ENCODE measurements around the gene AHI1.

- TF ChIP-seq POLR2A (IDR thresholded peaks at IDR 0.05) (no peak), CTCF (IDR thresholded peaks at IDR 0.05) (no peak)
These were observed 117.9 kb downstream of the AHI1 start for GRCh38 chr6:135379647-135380046.

Data from ovary (tissue), 3 donors.